Stimulated activated CD4-positive, alpha-beta T cell treated with anti-CD3 and anti-CD28 coated beads, Interleukin-2, amount 100 ng/mL, for 24 hours (primary cell): ENCODE data around the gene RNF5.

ENCODE experiments used
- DNase-seq, 2 donors: peaks; one replicate each; pipeline ENCODE4 v3.0.0-alpha.2; 2020

Gene RNF5

GRCh38 chr6:32213649-32214048 lies 35.4 kb downstream of the RNF5 start:
- no peak for DNase-seq

- DNase-seq, result no peak
These were observed 35.9 kb downstream of the RNF5 start for GRCh38 chr6:32214126-32214525.

GRCh38 chr6:32215617-32216016 lies 37.4 kb downstream of the RNF5 start:
- no peak for DNase-seq

GRCh38 chr6:32216285-32216684 lies 38.1 kb downstream of the RNF5 start:
- no peak for DNase-seq

GRCh38 chr6:32216998-32217397 lies 38.8 kb downstream of the RNF5 start:
- no peak for DNase-seq

GRCh38 chr6:32218167-32218566 lies 40.0 kb downstream of the RNF5 start:
- no peak for DNase-seq

GRCh38 chr6:32220021-32220420 lies 41.8 kb downstream of the RNF5 start:
- DNase-seq, result no peak

GRCh38 chr6:32222333-32223230 lies 44.4 kb downstream of the RNF5 start:
- no peak for DNase-seq

GRCh38 chr6:32223258-32224235 lies 45.3 kb downstream of the RNF5 start, which contains the start of gene NOTCH4:
TSS of gene NOTCH4 (minus strand) at chr6:32224067. CDS start at chr6:32223928, 139 bp downstream.
- DNase-seq, result no peak

GRCh38 chr6:32224696-32225095 lies 46.5 kb downstream of the RNF5 start:
- DNase-seq, result no peak

- no peak for DNase-seq
These were observed 48.2 kb downstream of the RNF5 start for GRCh38 chr6:32226434-32226833.
